ENCODE results near the gene ANKRD6. TPM values are rescaled to one million over a fixed set of nuclear protein-coding genes. Genes with fewer than 3 reads are reported as not detected.

Gene ANKRD6
- total and polyA plus RNA-seq, 9 donors: 5.9 to 12.2 (median 7.7) TPM

DNA sequence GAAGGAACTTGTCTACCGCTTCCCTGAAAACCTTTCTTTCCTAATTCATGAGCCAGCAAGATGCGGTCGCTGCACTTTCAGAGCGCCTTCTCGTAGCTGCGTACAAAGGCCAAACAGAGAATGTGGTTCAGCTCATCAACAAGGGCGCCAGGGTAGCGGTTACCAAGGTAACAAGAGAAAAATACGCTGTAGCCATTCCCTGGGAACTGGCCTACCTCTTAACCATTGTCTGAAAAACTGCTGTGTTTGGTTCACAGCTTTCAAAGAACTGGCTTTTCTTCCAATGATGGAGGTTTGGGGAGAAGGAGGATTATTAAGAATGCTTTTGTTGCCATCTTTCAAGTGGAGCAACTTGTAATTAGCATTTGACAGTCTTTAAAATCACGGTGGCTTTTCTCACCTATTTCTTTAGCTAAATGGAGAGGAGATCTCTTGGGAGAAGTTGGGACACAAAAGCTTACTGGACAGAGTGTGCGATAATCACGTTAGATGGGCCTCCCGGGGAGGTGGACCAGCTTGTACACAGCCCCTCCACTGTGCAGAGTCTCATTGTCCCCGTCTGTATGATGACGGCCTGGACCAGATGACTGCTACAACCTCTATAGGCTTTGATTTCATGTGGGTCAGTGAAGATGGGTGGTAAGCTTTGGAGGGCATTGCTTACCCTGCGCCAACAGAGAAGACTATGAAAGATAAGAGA, 134.1 kb downstream of the ANKRD6 start:
- Histone ChIP-seq H3K36me3 (ENCODE audit: control insufficient read depth, insufficient read depth, low read length) (no peaks in the 10 kb centered on the region), H3K9me3 (replicated peaks; ENCODE audit: control insufficient read depth, low read depth, low read length) (no peaks in the 10 kb centered on the region), H3K4me1 (ENCODE audit: control insufficient read depth, insufficient read depth, low read length) (peaks cover 5% of the 10 kb centered on the region), H3K4me3 (ENCODE audit: low read length) (no peak overlapping the region), H3K27me3 (ENCODE audit: control insufficient read depth, insufficient read depth, low read length) (no peaks in the 10 kb centered on the region), H3K27ac (ENCODE audit: low read length) (no peak overlapping the region)
- 92% methylated on average over 10 of the region's 16 CpGs for WGBS (ENCODE audit: insufficient coverage)
- no peak for DNase-seq

DNA sequence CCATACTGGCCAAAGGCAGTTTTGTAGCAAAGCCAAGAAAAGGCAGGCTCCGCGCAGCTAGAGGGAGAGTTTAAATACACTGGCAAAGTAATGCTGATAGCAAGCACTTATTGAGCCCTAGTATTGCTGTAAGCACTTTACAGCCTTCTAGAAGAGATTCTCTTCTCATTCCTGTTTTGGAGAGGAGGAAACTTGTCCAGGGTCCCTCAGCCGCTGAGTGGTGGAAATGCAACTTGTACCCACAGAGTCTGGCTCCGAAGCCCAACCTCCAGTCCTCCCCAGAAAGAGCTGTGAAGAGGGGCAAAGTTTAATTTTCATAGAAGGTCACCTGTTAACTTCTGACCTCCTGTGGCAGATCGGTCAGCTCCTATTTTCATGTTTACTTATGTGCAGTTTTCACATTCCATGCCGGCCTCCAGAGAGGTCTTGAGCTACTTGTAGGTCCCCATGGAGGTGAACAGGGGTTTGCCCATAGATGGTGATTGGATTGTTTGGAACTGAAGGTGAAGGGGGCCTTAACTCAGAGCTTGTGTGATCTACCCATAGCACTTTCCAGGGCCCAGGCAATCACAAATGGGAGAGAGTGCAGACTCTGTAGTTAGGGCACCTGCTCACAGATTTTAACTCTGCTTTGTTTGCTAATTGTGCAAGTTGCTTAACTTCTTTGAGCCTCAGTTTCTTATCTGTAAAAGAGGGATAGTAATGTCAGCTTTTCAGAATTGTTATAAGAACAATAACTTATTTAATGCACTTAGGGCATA, 134.9 kb downstream of the ANKRD6 start:
- 100% methylated on average over 2 of the region's 6 CpGs for WGBS (ENCODE audit: insufficient coverage)
- Histone ChIP-seq H3K4me3 (ENCODE audit: low read length) (no peak overlapping the region), H3K36me3 (ENCODE audit: control insufficient read depth, insufficient read depth, low read length) (no peaks in the 10 kb centered on the region), H3K27ac (ENCODE audit: low read length) (no peak overlapping the region), H3K9me3 (replicated peaks; ENCODE audit: control insufficient read depth, low read depth, low read length) (no peaks in the 10 kb centered on the region), H3K4me1 (ENCODE audit: control insufficient read depth, insufficient read depth, low read length) (no peaks in the 10 kb centered on the region), H3K27me3 (ENCODE audit: control insufficient read depth, insufficient read depth, low read length) (no peaks in the 10 kb centered on the region)
- no peak for DNase-seq

DNA sequence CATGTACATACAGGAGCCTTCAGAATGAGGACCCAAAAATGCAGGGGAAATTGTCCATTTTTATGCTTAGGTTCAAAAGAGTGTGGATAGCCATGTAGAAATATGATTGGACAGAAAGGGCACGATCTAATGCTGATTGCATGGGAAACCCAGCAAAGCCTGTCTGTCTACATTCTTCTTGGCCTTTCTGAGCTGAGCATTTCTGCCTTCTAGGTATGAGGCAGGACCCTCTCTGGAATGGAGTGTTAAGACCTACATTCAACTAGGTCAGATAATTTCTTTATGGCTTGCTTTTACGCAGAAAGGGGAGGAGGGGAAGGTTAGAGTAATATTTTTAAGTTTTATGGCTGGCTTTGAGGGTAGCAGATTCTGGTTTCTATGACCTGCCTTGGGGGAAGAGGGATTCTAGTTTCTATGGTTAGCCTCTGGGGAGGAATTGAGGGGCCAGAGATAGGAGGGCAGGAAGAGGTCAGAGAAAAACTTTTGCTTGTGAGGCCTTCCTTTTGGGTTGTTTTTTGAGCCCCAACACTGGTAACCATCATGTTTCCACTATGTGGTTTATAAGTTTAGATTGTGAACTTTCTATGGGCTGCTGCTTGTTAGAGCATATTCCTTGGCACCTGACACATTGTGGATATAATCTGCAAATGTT, 142.1 kb downstream of the ANKRD6 start:
- Histone ChIP-seq H3K27ac (ENCODE audit: low read length) (no peak overlapping the region), H3K4me1 (ENCODE audit: control insufficient read depth, insufficient read depth, low read length) (no peaks in the 10 kb centered on the region), H3K27me3 (ENCODE audit: control insufficient read depth, insufficient read depth, low read length) (no peaks in the 10 kb centered on the region), H3K4me3 (ENCODE audit: low read length) (no peak overlapping the region), H3K9me3 (replicated peaks; ENCODE audit: control insufficient read depth, low read depth, low read length) (no peaks in the 10 kb centered on the region), H3K36me3 (ENCODE audit: control insufficient read depth, insufficient read depth, low read length) (no peaks in the 10 kb centered on the region)
- WGBS (ENCODE audit: insufficient coverage): 37% methylated on average over 2 of the region's 2 CpGs
- no peak for DNase-seq

DNA sequence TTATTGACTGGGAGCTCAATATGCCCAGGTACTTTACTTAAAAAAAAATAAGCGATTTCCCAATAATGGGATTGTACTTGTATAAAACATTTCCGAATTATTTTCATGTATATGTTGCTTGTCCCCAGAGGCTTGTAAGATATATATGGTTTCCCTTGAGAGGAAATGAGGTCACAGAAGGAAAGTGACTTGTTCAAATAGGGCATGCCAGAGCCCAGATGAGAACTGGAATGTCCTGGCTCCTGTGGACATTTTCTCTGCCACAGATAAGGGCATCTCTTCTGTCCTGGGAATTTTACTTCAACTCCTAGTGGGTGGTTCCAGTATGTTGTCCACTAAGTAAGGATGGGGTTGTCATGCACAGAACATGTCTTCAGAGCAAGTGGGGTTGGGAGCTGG, 142.6 kb downstream of the ANKRD6 start:
- Histone ChIP-seq H3K9me3 (replicated peaks; ENCODE audit: control insufficient read depth, low read depth, low read length) (no peaks in the 10 kb centered on the region), H3K4me1 (ENCODE audit: control insufficient read depth, insufficient read depth, low read length) (no peaks in the 10 kb centered on the region), H3K4me3 (ENCODE audit: low read length) (no peak overlapping the region), H3K36me3 (ENCODE audit: control insufficient read depth, insufficient read depth, low read length) (no peaks in the 10 kb centered on the region), H3K27me3 (ENCODE audit: control insufficient read depth, insufficient read depth, low read length) (no peaks in the 10 kb centered on the region), H3K27ac (ENCODE audit: low read length) (no peak overlapping the region)
- 14% methylated on average over 1 of the region's 2 CpGs for WGBS (ENCODE audit: insufficient coverage)
- DNase-seq: no peak

DNA sequence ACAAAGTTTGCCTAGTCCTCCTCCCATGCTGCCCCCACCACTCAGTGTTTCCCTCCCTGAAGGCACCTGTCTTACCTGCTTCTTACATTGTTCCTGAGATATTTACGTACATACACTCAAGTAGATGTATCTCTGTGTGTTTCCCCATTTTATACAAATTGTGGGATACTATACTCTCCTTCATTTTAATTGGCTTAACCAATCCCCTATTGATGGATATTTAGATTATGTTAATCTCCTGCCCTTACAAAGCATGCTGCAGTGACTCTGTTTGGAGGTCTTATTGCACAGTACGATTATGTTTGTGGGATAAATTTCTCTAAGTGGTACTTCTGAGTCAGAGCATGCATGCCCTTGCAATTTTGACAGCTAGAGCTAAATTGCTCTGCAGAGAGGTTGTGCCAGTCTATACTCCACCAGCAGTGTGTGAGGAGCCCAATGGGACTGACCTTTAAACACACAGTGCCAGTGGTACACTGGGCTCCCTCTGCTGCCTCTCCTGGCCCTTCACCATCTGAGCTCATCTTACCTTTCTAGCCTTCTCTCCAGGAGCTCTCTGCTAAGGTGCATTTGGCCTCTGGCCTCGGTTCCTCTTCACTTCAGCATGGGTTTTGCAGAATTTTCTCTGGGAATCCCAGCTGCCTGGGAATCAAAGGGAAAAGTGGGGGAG, 148.2 kb downstream of the ANKRD6 start:
- Histone ChIP-seq H3K27ac (ENCODE audit: low read length) (no peak overlapping the region), H3K27me3 (ENCODE audit: control insufficient read depth, insufficient read depth, low read length) (no peaks in the 10 kb centered on the region), H3K9me3 (replicated peaks; ENCODE audit: control insufficient read depth, low read depth, low read length) (no peaks in the 10 kb centered on the region), H3K36me3 (ENCODE audit: control insufficient read depth, insufficient read depth, low read length) (no peaks in the 10 kb centered on the region), H3K4me1 (ENCODE audit: control insufficient read depth, insufficient read depth, low read length) (no peaks in the 10 kb centered on the region), H3K4me3 (ENCODE audit: low read length) (no peak overlapping the region)
- no peak for DNase-seq
- no CpG with 5 or more reads among the region's 3 CpGs for whole genome bisulfite sequencing (ENCODE audit: insufficient coverage)

DNA sequence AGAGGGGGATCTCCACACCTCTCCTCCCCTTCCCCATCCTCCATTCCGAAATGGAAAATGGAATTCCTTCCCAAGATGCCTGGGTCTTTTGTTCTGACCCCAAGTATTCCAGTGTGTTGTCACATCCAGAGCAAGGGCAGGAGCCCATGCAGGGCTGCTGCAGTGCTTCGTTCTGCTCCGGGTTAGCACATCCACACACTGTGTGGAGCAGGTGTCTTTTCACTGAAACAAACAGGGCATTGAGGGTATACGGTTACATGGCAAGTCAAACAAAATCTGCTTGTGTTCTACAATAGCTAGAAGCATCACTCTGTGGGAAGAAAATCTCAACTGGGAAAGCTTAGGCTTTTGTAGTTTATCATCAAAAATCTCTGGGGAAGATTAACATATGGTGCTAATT, 148.7 kb downstream of the ANKRD6 start:
- Histone ChIP-seq H3K27me3 (ENCODE audit: control insufficient read depth, insufficient read depth, low read length) (no peaks in the 10 kb centered on the region), H3K9me3 (replicated peaks; ENCODE audit: control insufficient read depth, low read depth, low read length) (no peaks in the 10 kb centered on the region), H3K4me1 (ENCODE audit: control insufficient read depth, insufficient read depth, low read length) (no peaks in the 10 kb centered on the region), H3K27ac (ENCODE audit: low read length) (no peak overlapping the region), H3K36me3 (ENCODE audit: control insufficient read depth, insufficient read depth, low read length) (no peaks in the 10 kb centered on the region), H3K4me3 (ENCODE audit: low read length) (no peak overlapping the region)
- WGBS (ENCODE audit: insufficient coverage): 40% methylated on average over 3 of the region's 4 CpGs
- DNase-seq: no peak

DNA sequence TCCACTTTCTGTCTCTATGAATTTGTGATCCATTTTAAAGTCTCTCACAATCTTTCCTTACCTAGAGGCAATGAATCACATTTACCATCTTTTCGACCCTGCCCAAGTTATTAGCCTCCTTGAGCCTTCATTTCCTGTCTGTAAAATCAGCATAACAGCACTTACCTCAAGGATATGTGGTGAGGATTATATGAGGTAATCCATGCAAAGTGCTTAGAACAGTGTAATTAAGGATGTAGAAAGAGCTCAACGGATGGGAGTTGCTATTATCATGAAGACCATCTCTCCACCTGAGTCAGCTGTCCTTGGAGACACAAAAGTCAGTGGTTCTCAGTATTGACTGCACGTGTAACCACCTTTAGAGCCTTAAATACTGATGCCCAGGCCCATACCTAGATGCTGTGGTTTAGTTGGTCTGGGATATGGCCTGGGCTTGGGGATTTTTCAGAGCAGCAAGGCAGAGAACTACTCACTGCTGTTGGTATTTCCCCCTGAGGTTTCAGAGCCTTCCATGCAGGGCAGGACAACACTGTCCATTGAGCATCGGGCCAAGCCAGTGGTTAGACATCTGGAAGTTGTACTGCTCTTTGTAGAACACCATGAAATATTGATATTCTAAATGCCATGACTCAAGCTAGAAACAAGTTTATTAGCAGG, 149.8 kb downstream of the ANKRD6 start:
- Histone ChIP-seq H3K4me3 (ENCODE audit: low read length) (no peak overlapping the region), H3K27me3 (ENCODE audit: control insufficient read depth, insufficient read depth, low read length) (no peaks in the 10 kb centered on the region), H3K36me3 (ENCODE audit: control insufficient read depth, insufficient read depth, low read length) (no peaks in the 10 kb centered on the region), H3K9me3 (replicated peaks; ENCODE audit: control insufficient read depth, low read depth, low read length) (no peaks in the 10 kb centered on the region), H3K27ac (ENCODE audit: low read length) (no peak overlapping the region), H3K4me1 (ENCODE audit: control insufficient read depth, insufficient read depth, low read length) (no peaks in the 10 kb centered on the region)
- WGBS (ENCODE audit: insufficient coverage): 30% methylated on average over 1 of the region's 4 CpGs
- no peak for DNase-seq

DNA sequence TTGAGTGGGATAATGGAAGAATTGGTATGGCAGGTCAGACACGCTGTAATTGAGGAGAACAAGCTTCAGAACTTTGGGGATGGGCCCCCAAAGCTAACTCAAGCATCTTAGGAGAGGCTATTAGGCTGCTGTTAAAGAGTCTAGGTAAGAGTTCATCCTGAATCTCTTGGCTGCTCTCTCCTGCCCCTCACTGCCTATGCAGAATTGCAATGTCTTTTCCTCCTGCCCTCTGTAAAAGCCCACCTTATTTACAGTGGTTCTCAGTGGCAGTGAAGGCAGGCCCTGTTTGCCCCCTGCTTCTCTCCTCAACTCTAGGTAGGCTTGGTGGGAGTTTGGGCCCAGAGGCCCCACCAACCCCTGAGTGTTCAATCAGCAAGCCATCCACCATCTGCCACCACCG, 150.6 kb downstream of the ANKRD6 start:
- Histone ChIP-seq H3K9me3 (replicated peaks; ENCODE audit: control insufficient read depth, low read depth, low read length) (no peaks in the 10 kb centered on the region), H3K4me1 (ENCODE audit: control insufficient read depth, insufficient read depth, low read length) (no peaks in the 10 kb centered on the region), H3K4me3 (ENCODE audit: low read length) (no peak overlapping the region), H3K27ac (ENCODE audit: low read length) (no peak overlapping the region), H3K27me3 (ENCODE audit: control insufficient read depth, insufficient read depth, low read length) (no peaks in the 10 kb centered on the region), H3K36me3 (ENCODE audit: control insufficient read depth, insufficient read depth, low read length) (no peaks in the 10 kb centered on the region)
- DNase-seq: no peak
- 67% methylated on average over 2 of the region's 2 CpGs for WGBS (ENCODE audit: insufficient coverage)

DNA sequence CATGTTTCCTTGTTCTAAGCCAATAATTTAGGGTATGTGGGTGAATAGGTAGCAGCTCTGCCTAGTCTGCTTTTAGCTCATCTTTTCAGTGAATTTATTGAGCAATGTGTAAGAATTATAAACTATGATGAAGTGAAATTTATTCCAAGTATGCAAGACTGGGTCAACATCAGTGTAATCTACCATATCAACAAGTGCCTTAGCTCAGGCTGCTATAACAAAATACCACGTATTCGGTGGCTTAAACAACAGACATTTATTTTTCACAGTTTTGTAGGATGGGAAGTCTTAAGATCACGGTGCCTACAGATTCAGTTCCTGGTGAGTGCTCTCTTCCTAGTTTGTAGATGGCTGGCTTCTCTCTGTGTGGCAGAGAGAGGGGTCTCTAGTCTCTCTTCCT, 151.6 kb downstream of the ANKRD6 start:
- no peaks in the 10 kb centered on the region for H3K4me1 ChIP-seq (ENCODE audit: control insufficient read depth, insufficient read depth, low read length)
- no peak overlapping the region for H3K27ac ChIP-seq (ENCODE audit: low read length)
- WGBS (ENCODE audit: insufficient coverage): no CpG with 5 or more reads among the region's 3 CpGs
- no peak for DNase-seq
- H3K36me3 ChIP-seq (ENCODE audit: control insufficient read depth, insufficient read depth, low read length): no peaks in the 10 kb centered on the region
- no peaks in the 10 kb centered on the region for H3K27me3 ChIP-seq (ENCODE audit: control insufficient read depth, insufficient read depth, low read length)
- H3K9me3 ChIP-seq (replicated peaks; ENCODE audit: control insufficient read depth, low read depth, low read length): no peaks in the 10 kb centered on the region
- H3K4me3 ChIP-seq (ENCODE audit: low read length): no peak overlapping the region

Data from muscle of leg (tissue), 11 donors.